ENCODE data around the gene NHLRC2.

The NHLRC2 gene

GRCh38 chr10:113960617-113961181 is 106.2 kb downstream of the NHLRC2 start:
- no peak for DNase-seq (ENCODE audit: low read depth)
- H3K4me1 ChIP-seq (ENCODE audit: control insufficient read depth, insufficient read depth, low read length), result peaks cover 9% of the 10 kb centered on the region

DNA sequence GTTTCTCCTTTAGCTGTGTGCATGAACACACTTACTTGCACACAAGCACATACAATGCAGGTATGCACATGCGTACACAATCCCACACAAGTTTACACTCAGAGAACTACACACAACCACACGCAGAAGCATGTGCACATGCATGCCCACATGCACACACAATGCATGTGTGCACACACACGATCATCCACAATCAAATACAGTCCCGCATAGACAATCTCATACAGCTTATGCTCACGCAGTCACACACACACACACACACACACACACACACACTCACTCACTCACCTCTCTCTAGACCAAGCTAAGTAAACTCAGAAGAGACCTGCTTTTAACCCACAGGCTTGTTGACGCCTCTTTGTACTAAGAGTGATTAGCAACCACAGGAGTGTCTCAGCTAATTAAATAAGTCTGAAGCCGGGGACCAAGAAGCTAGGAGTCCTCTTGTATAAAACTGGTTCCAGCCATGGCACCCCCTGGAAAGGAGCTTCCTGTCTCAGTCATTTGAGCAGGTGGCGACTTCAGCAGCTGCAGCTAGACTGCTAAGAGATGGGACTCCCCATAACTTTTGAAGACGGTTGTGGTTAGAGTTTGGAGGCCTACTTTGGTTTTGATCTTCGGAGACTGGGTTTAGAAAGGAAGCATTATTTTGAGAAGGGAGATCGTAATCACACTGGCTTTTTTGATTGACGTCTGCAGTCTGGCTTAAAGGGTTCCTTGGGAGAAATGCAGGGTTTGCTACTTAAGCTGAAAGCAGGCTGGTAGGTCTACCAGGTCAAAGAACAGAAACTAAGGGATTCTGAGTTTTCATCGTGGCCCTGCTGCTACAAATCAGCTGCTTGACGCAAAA is 106.9 kb downstream of the NHLRC2 start:
- Histone ChIP-seq H3K27me3 (replicated peaks; ENCODE audit: control insufficient read depth, insufficient read depth, low read length) (peaks cover 5% of the 10 kb centered on the region), H3K4me3 (ENCODE audit: low read length) (no peak overlapping the region)
- no peak for DNase-seq (ENCODE audit: low read depth)

More at GRCh38 chr10:113960617-113961181, 106.2 kb downstream of the NHLRC2 start:
- Histone ChIP-seq H3K36me3 (ENCODE audit: control insufficient read depth, insufficient read depth, low read length, severe bottlenecking) (no peaks in the 10 kb centered on the region), H3K9me3 (ENCODE audit: control insufficient read depth, low read length) (no peaks in the 10 kb centered on the region), H3K9ac (ENCODE audit: low read length) (no peak overlapping the region), H3K27me3 (replicated peaks; ENCODE audit: control insufficient read depth, insufficient read depth, low read length) (no peaks in the 10 kb centered on the region), H3K4me3 (ENCODE audit: low read length) (no peak overlapping the region)

GRCh38 chr10:113965077-113965476 is 110.6 kb downstream of the NHLRC2 start:
- H3K9ac ChIP-seq (ENCODE audit: low read length), result no peak overlapping the region
- no peak overlapping the region for H3K4me3 ChIP-seq (ENCODE audit: low read length)
- H3K4me1 ChIP-seq (ENCODE audit: control insufficient read depth, insufficient read depth, low read length), result no peaks in the 10 kb centered on the region
- no peaks in the 10 kb centered on the region for H3K36me3 ChIP-seq (ENCODE audit: control insufficient read depth, insufficient read depth, low read length, severe bottlenecking)
- H3K9me3 ChIP-seq (ENCODE audit: control insufficient read depth, low read length), result no peaks in the 10 kb centered on the region
- peaks cover 16% of the 10 kb centered on the region for H3K27me3 ChIP-seq (replicated peaks; ENCODE audit: control insufficient read depth, insufficient read depth, low read length)
- DNase-seq (ENCODE audit: low read depth), result no peak

More for the DNA sequence above, 106.9 kb downstream of the NHLRC2 start:
- Histone ChIP-seq H3K9me3 (ENCODE audit: control insufficient read depth, low read length) (no peaks in the 10 kb centered on the region), H3K4me1 (ENCODE audit: control insufficient read depth, insufficient read depth, low read length) (peaks cover 9% of the 10 kb centered on the region), H3K9ac (ENCODE audit: low read length) (no peak overlapping the region), H3K36me3 (ENCODE audit: control insufficient read depth, insufficient read depth, low read length, severe bottlenecking) (no peaks in the 10 kb centered on the region)

GRCh38 chr10:113965683-113966082 is 111.2 kb downstream of the NHLRC2 start:
- H3K36me3 ChIP-seq (ENCODE audit: control insufficient read depth, insufficient read depth, low read length, severe bottlenecking), result no peaks in the 10 kb centered on the region
- H3K27me3 ChIP-seq (replicated peaks; ENCODE audit: control insufficient read depth, insufficient read depth, low read length), result peaks cover 16% of the 10 kb centered on the region
- H3K9me3 ChIP-seq (ENCODE audit: control insufficient read depth, low read length), result no peaks in the 10 kb centered on the region
- no peaks in the 10 kb centered on the region for H3K4me1 ChIP-seq (ENCODE audit: control insufficient read depth, insufficient read depth, low read length)
- DNase-seq (ENCODE audit: low read depth), result no peak
- no peak overlapping the region for H3K9ac ChIP-seq (ENCODE audit: low read length)
- H3K4me3 ChIP-seq (ENCODE audit: low read length), result no peak overlapping the region

All from adipocyte (in vitro differentiated cells).